Fibroblast of peridontal ligament (primary cell): ENCODE data around the gene LRSAM1.

Experiments
- DNase-seq: peaks from one replicate; pipeline ENCODE4 v3.0.0-alpha.2; 2010; ENCODE audit errors: extremely low read depth

LRSAM1 gene

GRCh38 chr9:127450830-127451607 is at the start of gene LRSAM1, which contains the start of gene RPL12:
Gene LRSAM1, plus strand, starts transcription at chr9:127451510. Its CDS starts 3,018 bp downstream, at chr9:127454528.
Gene RPL12, minus strand, starts transcription at chr9:127451406. Its CDS starts 89 bp downstream, at chr9:127451317.
- DNase-seq: peak; percentile 97

DNA sequence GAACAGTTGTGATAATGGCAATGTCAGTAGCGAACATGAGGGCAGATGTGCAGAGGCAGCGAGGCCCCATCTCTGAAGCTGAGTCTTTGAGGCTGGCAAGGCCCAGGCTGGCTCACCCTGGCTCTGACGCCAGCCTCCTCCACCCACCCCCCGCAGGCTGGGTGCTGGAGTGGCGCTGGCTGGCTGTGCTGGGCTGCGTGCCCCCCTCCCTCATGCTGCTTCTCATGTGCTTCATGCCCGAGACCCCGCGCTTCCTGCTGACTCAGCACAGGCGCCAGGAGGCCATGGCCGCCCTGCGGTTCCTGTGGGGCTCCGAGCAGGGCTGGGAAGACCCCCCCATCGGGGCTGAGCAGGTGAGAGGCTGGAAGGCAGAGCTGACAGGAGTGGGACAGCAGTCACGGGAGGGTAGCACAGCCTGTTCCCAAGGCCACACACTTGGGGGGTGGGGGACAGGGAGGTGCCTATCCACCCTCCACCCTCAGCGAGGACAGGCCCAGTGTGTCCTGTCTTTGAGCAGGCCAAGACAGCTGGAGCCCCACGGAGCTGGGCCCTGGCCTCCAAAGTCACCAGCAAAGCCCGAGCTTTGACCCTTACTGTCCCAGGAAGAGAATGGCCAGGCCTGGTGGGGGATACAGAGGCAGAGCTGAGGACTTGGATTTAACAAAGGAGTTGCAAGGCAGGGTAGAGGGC is 48.8 kb upstream of the LRSAM1 start:
- no peak for DNase-seq

GRCh38 chr9:127403507-127404192 is 47.7 kb upstream of the LRSAM1 start:
- no peak for DNase-seq

DNA sequence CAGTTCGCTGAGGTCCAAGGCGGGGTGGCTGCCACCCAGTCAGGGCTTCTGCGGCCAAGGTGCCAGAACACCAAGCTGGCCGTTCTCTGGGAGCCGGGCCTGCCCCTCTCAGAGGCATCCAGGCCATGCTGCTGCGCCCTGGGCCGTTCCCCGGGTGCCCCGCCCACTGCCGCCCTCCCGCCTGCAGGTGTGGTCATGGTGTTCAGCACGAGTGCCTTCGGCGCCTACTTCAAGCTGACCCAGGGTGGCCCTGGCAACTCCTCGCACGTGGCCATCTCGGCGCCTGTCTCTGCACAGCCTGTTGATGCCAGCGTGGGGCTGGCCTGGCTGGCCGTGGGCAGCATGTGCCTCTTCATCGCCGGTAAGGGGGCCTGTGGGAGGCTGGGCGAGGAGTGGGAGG is 46.7 kb upstream of the LRSAM1 start:
- DNase-seq: no peak

DNA sequence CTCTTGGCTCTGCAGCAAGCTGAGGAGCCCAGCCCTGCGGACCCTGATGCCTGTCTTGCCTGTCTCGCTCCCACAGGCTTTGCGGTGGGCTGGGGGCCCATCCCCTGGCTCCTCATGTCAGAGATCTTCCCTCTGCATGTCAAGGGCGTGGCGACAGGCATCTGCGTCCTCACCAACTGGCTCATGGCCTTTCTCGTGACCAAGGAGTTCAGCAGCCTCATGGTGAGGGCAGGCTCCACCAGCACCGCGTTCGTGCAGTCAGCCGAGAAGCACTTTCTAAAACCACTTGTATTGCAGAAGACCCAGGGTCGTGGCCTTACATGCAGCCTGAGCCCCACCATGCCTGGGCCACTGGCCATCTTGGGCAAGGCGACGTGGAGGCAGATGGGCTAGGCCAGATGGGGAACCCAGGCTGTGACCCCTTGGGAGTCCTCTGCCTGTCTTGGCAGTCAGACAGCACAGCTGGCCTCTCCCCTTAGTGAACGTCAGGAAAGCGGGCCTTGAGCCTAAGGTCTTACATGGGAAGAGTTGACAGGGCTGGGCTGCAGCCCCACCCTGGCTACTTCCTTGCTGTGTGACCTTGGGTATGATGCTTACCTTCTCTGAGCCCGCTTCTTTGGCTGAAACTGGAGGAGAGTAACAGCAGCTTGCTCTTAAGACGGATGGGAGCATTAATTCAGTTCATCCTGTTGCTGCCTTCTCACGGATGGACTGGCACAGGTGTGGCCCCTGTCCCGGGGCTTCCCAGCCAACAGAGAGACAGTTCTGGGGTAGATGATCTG is 45.8 kb upstream of the LRSAM1 start:
- no peak for DNase-seq

DNA sequence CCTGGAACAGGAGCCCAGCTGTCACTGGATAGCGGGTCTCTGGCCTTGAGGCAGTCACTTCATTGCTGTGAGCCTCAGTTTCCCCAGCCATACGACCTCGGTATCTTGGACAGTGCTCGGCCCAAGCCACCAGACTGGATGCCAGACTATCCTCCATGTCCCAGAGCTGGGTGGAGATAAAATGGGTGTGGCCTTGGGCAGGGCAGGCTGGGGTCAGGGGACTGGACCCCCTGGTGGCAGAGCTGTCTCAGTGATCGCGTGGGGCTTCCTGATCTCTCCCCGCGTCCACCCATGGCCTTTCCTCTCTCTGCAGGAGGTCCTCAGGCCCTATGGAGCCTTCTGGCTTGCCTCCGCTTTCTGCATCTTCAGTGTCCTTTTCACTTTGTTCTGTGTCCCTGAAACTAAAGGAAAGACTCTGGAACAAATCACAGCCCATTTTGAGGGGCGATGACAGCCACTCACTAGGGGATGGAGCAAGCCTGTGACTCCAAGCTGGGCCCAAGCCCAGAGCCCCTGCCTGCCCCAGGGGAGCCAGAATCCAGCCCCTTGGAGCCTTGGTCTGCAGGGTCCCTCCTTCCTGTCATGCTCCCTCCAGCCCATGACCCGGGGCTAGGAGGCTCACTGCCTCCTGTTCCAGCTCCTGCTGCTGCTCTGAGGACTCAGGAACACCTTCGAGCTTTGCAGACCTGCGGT is 44.4 kb upstream of the LRSAM1 start:
- DNase-seq: no peak

DNA sequence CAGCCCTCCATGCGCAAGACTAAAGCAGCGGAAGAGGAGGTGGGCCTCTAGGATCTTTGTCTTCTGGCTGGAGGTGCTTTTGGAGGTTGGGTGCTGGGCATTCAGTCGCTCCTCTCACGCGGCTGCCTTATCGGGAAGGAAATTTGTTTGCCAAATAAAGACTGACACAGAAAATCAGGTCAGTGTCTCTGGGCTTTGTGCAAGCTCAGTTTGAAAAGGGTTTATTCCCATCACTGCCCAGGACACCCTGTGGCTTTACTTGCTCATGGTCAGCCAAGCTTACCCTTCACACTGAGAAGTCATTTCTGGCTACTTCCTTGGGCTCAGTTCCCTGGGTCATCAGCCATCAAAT is 43.8 kb upstream of the LRSAM1 start:
- DNase-seq: no peak

DNA sequence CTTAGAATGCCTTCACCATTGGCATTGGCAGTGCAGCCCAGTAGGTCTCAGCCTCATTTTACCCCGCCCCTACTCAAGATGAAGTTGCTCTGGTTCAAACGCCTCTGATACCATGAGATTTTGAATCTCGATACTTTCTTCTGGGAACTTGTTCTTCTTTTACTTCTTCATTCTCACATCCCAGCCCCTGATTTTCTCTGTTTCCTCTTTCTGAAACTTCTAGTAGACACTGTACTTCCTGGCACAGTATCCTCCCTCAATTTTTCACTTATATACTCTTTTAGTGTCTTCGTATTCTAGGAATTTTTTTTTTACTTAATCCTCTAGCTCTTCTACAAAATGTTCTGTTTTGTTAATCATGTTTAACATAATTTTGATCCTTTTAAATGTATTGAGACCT is 40.2 kb upstream of the LRSAM1 start:
- no peak for DNase-seq

DNA sequence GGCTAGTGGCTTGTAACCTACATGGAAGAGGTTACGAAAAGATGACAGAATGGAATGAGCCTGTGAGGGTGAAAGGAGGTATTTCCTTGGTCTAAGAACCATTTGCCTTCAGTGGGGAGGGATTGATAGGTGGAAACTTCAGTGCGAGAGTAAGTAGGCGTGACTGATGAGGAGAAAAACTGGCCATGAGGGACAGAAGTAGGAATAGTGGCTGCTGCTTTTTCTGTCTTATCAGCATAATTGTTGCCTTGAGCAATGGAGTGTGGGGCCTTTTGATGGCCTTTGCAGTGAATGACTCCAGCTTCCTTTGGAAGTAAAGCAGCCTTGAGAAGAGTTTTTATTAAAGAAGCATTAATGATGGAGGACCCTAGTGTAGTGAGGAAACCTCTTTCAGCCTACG is 36.2 kb upstream of the LRSAM1 start:
- no peak for DNase-seq

DNA sequence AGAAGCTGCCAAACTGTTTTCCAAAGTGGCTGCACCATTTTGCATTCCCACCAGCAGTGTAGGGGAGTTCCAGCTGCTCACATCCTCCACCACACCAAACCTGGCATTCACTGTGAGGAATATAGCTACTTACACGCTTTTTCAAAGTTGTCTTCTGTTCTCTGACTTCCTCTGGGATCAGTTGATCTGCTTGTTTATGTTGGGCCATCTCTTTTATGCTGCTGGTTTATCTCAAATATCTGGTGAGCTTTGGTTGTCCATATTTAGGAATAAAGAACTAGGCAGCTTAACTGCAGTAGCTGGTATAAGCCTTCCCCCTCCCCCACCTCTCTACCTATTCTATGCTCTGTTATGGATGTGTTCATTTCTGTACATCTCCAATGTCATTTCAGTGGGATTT is 35.7 kb upstream of the LRSAM1 start:
- DNase-seq: no peak

- DNase-seq: peak; percentile 23
These were observed 33.9 kb upstream of the LRSAM1 start for GRCh38 chr9:127417131-127418036.

GRCh38 chr9:127418037-127418471 is 33.3 kb upstream of the LRSAM1 start:
- no peak for DNase-seq

DNA sequence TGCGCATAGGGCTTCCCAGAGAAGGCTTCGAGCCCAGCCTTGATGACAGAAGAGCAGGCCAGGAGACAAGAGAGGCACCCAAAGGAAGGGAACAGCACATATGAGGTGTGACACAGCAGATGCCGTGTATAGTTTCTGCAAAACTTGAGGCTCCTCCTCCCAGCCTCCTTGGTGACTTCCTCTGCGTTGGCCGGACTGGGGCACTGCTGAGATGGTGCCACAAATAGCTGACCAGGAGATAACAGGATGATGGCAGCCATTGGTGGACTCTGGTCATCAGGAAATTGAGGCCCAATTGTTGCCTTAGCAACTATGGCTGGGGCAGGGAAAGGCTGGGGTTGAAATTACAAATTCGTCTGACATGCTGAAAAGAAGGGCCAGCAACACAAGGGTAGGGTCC is 32.0 kb upstream of the LRSAM1 start:
- DNase-seq: no peak

DNA sequence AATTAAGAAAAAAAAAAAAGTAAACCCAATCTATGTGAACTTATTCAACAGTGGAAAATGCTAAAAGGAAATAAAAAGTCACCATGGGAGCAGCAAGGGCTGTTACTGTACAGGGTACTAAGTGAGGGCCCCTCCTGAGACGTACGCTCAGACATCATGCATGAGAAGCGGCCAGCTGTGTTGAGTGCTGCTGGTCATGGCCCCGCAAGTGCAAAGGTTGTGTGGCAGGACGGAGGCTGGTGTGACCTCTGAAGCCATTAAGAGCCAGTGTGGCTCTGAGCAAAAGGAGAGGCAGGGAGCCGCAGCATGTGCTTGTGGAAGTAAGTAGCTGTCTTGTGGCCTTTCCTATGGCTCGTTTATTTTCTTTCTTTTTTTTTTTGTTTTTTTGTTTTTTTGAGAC is 30.3 kb upstream of the LRSAM1 start:
- no peak for DNase-seq

DNA sequence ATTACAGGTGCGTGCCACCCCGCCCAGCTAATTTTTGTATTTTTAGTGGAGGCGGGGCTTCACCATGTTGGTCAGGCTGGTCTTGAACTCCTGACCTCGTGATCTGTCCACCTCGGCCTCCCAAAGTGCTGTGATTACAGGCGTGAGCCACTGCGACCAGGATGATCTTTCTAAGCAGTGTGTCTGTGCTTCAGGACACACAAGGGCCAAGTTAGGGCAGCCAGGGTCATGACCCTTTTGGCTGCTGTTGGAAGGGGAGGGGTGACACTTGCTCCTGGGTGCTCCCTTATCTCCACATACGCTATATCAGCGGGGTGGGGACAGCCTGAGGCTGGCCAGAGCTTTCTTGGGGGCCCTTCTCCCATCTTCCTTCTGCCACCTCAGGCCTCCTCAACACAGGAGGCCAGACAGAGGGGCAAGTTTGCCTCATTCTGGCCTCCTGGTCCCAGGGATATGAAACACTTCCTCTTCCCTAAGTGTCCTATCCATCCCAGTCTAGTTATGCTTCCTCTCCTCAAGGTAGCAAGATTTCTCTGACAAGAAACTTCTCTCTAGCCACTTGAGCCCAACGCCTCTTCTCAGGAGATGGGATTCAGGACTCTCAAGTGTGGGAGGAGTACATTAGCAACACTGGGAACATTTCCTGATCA is 29.1 kb upstream of the LRSAM1 start:
- no peak for DNase-seq

DNA sequence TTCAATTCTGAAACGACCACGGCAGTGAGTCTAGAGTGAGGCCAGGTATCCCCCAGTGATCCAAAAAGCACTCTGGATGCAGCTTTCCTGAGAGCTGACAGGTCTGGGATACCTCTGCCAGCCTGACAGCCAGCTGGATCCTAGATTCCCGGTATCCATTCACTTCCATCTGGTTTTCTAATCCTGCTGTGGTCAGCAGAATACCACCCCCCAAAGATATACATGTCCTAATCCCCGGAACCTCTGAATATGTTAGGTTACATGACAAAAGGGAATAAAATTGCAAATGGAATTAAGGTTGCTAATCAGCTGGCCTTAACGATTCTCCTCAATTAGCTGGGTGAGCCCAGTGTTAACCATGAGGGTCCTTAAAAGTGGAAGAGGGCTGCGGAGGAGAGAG is 28.5 kb upstream of the LRSAM1 start:
- no peak for DNase-seq

DNA sequence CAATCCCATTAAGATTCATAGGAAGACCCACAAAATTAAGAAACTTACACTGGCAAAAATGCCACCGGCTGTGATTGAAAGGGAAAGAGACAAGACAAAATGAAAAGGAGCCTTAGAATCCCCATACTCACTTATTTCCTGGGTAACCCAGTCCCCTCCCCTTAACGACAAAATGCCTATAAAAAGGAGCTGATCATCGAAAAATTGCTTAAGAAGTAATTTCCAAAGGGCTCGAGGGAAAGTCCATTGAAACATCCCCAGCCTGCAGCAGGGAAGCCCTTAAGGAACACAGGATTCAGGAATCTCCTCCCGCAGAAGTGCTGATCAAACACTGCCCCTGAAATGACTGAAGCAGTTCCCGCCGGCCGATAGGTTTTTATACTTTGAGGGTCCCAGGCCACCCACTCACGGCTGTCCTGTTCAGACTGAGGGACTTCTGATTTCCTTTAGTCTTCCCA is 27.8 kb upstream of the LRSAM1 start:
- peak; percentile 33 for DNase-seq

- peak; percentile 89 for DNase-seq
These were observed 27.2 kb upstream of the LRSAM1 start, which contains the start of gene ZNF79 for GRCh38 chr9:127423934-127424675. Gene ZNF79, plus strand, starts transcription at chr9:127424382. Its CDS starts 406 bp downstream, at chr9:127424788.

- no peak for DNase-seq
These were observed 26.7 kb upstream of the LRSAM1 start for GRCh38 chr9:127424676-127424999.
